ENCODE results near the gene BDH2. TPM values are rescaled to one million over a fixed set of nuclear protein-coding genes. Genes with fewer than 3 reads are reported as not detected.
A peak's percentile ranks its signal among the peaks of the same experiment; 100 is the strongest.

BDH2 gene
- total RNA-seq, 1 donor from 2014 or later, result 60.4 TPM

DNA sequence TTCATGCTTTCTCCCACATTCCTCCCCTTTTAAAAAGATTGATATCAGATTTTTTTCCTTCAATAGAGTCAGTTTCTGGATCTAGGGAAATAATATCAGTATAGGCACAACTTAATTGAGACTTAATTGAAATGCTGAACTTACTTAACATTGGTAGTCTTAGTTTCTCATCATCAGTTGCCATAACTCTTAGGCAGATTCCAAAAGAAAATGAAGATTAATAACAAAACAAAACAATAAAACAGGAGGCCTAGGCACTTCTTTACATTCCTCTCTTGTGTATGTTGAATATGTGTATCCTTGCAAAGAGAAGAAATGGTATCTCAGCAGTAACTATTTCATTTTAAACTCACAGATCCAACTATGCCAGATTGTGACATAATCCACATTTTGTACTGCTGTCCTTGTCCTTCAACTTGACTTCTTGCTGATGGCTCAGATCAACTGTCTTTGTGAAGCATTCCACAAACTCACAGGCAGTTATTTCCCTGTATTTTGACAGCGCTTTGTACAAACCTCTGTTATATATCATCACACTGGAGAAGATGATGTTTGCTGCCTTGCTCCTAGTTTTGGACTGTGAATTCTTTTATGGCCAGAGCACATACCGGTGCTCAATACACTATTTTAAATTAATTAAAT, 14.0 kb downstream of the BDH2 start:
- no peak for DNase-seq (ENCODE audit: low spot score)

DNA sequence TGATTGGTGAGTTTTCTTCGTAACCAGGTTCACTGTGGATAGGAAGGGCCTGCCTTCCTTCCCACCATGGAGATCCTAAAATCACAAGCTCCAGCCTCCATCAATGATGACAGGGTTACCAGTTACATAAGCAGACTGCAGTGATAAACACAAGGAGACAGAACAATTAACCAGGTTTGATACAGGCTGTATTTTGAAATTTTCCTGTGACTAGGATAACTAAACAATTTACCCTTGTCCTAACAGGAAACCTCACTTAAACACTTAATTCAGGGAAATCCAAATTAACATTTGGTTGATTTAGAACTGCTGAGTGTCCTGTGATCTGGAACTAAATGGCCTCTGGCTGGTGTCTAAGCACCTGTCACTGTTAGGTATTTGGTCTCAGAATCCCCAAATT, 20.0 kb downstream of the BDH2 start:
- DNase-seq (ENCODE audit: low spot score), result no peak

GRCh38 chr4:103076747-103077347, 22.8 kb downstream of the BDH2 start, which contains the start of gene SLC9B2:
Gene SLC9B2 (minus strand): TSS chr4:103076761. CDS start chr4:103067550, 9,211 bp downstream.
- DNase-seq (ENCODE audit: low spot score), result no peak

DNA sequence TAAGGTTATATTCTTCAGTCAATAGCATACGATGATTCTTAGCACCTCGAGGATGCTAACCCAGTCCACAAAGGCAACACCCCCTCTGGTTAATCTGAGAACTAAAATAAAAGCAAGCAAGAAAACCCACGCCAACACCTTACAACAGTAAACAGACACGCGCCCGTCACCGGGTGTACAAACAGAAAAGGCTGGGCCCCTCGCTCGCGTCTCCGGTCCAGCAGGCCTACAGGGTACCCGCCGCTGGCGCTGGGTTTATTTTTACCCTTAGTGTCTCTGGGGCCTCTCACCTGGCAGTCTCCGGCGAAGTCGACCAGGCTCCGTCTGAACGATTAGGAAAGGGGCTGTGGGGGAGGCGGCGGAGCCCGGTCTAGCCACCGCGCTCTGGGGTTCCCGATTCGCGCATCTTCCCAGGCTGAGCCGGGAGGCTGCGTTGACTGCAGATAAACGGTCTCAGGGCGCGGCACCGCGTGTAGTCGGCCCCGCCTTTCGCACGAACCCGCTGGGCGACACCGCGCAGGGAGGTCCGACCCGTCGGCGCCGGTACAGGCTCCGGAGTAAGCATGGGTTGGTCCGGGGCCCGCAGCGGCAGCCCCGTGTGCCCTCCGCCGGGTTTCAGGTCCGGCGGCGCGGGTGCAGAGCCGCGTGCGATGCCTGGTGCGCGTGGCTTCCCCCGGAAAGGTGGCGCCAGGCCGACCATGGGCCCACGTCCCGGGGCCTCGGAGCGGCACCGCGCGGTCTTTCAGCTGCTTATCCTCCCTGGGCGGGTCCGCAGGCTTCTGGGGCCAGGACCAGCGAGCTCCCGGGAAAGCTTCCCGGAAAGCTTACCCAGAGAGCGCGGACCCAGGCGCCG, 23.5 kb downstream of the BDH2 start:
- peak; percentile 77 for DNase-seq (ENCODE audit: low spot score)

GRCh38 chr4:103075435-103075893, 24.2 kb downstream of the BDH2 start:
- peak; percentile 29 for DNase-seq (ENCODE audit: low spot score)

GRCh38 chr4:103074744-103075434, 24.7 kb downstream of the BDH2 start:
- no peak for DNase-seq (ENCODE audit: low spot score)

- no peak for DNase-seq (ENCODE audit: low spot score)
These were observed 25.7 kb downstream of the BDH2 start for GRCh38 chr4:103073792-103074438.

DNA sequence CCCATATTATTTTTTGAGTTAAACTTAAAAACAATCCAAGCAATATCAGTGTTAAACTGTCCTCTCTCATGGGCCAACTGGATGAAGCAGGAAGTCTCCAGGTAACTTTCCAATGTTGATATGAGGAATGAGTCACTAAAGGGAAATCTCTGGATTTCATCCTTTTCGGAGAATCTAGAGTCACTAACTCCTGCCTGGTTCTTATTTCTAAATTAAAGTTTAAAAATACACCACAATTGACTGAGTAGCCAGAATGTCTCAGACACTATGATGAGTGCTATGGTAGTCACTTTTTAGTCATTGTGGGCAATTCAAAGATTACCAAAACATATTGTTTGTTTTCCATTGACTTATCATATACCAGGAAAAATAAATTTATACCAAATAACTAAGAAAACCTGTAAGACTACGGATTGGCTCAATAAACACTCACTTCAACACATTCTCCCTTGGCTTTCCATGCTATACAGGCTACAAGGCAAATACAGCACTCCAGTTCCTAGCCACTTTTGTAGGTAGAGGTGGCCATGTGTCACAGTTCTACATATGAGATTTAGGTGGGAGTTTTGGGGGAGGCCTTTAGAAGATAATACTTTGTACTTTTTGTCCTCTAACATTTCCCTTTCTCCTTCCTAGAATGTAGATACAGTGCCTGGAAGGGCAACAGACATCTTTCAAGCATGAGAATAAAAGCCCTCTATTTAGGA, 31.6 kb downstream of the BDH2 start:
- DNase-seq (ENCODE audit: low spot score), result no peak

GRCh38 chr4:103060453-103061148, 39.0 kb downstream of the BDH2 start:
- no peak for DNase-seq (ENCODE audit: low spot score)

- no peak for DNase-seq (ENCODE audit: low spot score)
These were observed 45.6 kb downstream of the BDH2 start for GRCh38 chr4:103054030-103054429.

DNA sequence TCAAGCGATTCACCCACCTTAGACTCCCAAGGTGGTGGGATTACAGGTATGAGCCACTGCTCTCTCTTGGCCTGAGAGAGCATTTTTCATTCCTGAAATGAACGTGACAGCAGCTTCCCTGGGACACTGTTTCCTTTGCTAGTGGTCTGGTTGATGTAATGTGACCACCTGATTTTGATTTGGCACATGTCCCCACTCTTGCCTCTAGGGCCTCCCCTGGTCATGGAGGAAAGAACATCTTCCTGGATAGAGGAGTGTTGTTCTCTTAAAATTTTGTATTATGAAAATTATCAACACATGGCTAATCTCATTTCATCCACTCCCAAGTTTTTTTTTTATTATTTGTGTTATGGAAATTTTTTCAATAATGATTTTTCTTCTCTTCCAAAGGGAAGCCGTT, 46.9 kb downstream of the BDH2 start:
- DNase-seq (ENCODE audit: low spot score), result no peak

DNA sequence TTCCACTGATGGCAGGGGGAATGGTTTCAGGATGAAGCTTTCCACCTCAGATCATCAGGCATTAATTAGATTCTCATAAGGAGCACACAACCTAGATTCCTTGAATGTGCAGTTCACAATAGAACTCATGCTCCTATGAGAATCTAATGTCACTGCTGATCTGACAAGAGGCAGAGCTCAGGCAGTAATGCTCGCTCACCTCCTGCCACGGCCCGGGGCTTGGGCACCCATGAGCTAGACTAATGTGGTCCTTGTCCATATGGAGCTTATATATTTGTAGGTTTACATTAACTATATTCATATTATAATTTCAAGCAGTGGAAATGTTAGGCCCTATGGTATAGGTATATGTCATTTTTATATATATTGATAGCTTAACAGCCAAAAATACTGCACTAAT, 47.5 kb downstream of the BDH2 start:
- no peak for DNase-seq (ENCODE audit: low spot score)

DNA sequence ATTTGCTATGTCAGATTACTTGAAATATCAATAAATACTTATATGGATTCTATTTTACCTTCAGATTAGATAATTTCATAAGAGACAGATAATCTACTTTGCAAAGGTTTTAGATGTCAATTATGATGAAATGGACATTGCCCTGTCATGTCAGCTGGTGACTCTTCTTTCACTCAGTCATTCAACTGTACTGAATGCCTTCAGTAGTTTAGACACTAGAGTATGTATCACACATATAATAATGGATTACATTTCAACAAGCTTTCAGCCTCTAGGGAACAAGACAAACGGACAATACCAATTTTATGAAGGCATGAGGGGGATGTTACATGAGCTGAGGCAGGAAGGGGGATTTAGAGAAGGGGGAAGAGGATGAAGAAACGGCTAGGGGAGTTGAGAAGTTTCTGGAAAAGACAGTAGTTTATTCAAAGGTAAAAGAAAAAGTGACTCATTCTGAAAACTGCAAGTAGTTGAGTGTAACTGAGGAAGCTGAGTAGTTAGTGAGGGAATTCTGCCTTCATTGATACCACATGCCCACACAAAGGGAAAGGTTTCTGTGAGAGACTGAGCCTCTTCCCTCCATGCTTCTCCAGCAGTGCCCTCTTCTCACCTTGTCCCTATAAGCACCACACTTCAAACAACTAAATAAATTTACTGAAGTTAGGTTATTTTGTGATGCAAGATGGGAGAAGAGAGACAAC, 48.7 kb downstream of the BDH2 start:
- no peak for DNase-seq (ENCODE audit: low spot score)

DNA sequence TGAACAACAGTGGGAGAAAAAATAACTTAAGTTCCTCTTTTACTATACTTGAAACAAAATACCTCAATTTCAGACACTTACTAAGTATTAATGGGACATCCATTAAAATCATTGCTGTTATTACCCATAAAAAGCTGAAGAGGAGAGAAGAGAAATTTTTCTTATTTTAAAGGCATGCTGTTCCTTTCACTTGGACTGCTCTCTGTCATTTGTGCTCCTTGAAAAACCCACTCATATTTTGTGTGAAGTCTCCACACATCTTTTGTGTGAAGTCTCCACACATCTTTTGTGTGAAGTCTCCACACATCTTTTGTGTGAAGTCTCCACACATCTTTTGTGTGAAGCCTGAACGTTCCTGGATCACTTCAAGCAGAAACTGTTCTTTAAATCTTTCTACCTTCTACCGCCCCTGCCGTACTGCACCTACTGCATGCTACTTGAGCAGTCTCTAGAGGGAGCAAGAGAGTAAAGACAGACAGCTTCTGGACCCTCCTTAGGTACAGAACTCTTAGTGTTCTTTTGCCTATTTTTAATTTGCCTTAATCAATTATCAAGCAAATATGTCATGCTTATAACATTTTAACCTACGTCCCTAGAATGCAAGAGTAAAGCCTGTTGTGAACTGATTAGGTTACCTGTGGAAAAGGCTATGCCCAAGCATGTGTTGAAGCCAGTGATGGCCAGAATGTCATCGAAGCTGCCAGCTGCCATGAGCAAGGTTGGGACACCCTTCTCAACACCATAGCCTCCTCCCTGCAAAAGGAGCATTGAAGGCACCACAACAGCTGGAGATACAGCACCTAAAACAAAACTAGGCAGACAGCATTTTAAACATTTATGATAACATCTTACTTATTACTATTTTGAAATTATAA, 53.0 kb downstream of the BDH2 start:
- peak; percentile 29 for DNase-seq (ENCODE audit: low spot score)

DNA sequence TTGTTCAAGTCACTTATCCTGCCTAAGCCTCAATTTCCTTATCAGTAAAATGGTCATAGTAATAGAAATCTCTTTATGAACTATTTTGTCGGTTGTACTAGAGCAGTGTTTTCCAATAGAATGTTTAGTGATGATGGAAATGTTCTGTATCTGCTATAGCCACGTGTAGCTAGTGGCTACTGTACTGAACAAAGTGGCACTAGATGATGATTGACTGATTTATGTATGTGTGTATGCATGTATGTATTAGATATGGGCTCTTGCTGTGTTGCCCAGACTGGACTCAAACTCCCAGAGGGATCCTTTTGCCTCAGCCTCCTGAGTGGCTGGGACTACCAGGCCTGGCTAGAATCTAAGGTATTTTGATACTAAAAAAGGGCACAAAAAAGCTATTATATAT, 55.5 kb downstream of the BDH2 start:
- DNase-seq (ENCODE audit: low spot score), result no peak

GRCh38 chr4:103036169-103036568, 63.5 kb downstream of the BDH2 start:
- no peak for DNase-seq (ENCODE audit: low spot score)

DNA sequence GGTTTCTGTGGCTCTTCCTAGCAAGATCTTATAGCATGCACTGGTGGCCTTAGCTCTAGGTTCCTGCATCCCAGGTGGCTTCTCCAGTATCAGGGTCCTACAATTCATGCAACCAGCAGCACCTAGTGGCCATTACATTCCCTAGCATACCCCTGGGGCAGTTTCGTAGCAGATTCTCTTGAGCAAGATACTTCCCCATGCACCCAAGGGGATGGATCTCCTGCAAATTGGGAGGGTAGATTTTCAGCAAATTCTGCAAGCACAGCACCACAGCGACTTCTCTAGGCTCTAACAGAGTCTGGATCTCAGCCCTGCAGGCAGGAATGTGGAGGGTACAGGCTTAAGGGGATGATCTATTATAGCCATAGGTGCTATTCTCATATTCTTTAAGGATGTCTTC, 67.1 kb downstream of the BDH2 start:
- no peak for DNase-seq (ENCODE audit: low spot score)

DNA sequence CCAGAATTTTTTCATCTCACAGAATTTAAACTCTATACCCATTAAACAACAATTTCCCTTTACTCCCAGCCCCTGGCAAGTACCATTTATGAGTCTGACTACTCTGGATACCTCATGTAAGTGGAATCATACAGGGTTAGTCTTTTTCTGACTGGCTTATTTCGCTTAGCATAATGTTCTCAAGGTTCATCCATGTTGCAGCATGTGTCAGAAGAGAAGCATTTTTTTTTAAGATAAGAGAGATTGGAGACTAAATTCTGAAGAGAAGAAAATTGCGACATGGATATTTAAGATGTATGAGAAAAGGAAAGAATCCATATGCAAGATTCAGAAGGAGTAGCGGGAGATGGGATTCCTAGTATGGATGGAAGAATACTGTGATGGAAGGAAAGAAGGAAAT, 68.8 kb downstream of the BDH2 start:
- DNase-seq (ENCODE audit: low spot score), result no peak

DNA sequence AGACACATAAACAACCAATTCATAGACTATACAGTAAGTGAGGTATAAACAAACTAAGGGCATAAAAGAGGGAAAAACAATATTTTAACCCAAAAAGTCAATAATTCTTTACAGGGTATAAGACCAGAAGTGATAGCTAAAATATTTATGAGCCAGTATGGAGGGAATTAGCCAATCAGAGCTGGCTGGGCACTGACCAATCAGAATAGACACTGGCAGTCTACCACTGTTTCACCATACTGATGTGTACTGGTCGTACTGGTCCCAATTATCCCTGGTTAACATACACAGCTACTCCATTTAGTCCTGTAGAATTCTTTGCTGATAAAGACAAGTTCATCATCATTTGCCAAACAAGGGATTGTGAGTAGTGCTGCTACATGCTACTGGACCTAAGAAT, 70.3 kb downstream of the BDH2 start:
- no peak for DNase-seq (ENCODE audit: low spot score)
